ENCODE measurements around the gene SREBF1.

SREBF1 gene

GRCh38 chr17:17839791-17840707, 3.3 kb upstream of the SREBF1 start:
- Histone ChIP-seq H3K79me2 (ENCODE audit: control insufficient read depth, insufficient read depth, low read length, unreplicated experiment) (peaks cover 11% of the 10 kb centered on the region), H3K27me3 (ENCODE audit: insufficient read depth, low read length) (no peaks in the 10 kb centered on the region), H3K36me3 (ENCODE audit: insufficient read depth, low read length) (no peaks in the 10 kb centered on the region), H3K27ac (ENCODE audit: low read depth, low read length) (peak overlapping the region; percentile 97), H3K4me3 (ENCODE audit: low read depth, low read length) (peak overlapping the region; percentile 76), H2AFZ (ENCODE audit: low read length, unreplicated experiment) (no peak overlapping the region), H3K4me1 (ENCODE audit: control insufficient read depth, insufficient read depth, low read length, unreplicated experiment) (peaks cover 49% of the 10 kb centered on the region)

GRCh38 chr17:17837966-17838962, 1.5 kb upstream of the SREBF1 start:
- Histone ChIP-seq H3K36me3 (ENCODE audit: insufficient read depth, low read length) (no peaks in the 10 kb centered on the region), H3K27ac (ENCODE audit: low read depth, low read length) (peak overlapping the region; percentile 90), H3K4me3 (ENCODE audit: low read depth, low read length) (no peak overlapping the region), H3K27me3 (ENCODE audit: insufficient read depth, low read length) (no peaks in the 10 kb centered on the region), H3K4me1 (ENCODE audit: control insufficient read depth, insufficient read depth, low read length, unreplicated experiment) (peaks cover 58% of the 10 kb centered on the region), H3K79me2 (ENCODE audit: control insufficient read depth, insufficient read depth, low read length, unreplicated experiment) (peaks cover 26% of the 10 kb centered on the region), H2AFZ (ENCODE audit: low read length, unreplicated experiment) (no peak overlapping the region)

GRCh38 chr17:17837380-17837821, 615 bp upstream of the SREBF1 start:
- Histone ChIP-seq H3K4me1 (ENCODE audit: control insufficient read depth, insufficient read depth, low read length, unreplicated experiment) (peaks cover 58% of the 10 kb centered on the region), H3K36me3 (ENCODE audit: insufficient read depth, low read length) (no peaks in the 10 kb centered on the region), H3K4me3 (ENCODE audit: low read depth, low read length) (peak overlapping the region; percentile 87), H3K79me2 (ENCODE audit: control insufficient read depth, insufficient read depth, low read length, unreplicated experiment) (peaks cover 28% of the 10 kb centered on the region), H3K27ac (ENCODE audit: low read depth, low read length) (peak overlapping the region; percentile 90), H3K27me3 (ENCODE audit: insufficient read depth, low read length) (no peaks in the 10 kb centered on the region), H2AFZ (ENCODE audit: low read length, unreplicated experiment) (no peak overlapping the region)

DNA sequence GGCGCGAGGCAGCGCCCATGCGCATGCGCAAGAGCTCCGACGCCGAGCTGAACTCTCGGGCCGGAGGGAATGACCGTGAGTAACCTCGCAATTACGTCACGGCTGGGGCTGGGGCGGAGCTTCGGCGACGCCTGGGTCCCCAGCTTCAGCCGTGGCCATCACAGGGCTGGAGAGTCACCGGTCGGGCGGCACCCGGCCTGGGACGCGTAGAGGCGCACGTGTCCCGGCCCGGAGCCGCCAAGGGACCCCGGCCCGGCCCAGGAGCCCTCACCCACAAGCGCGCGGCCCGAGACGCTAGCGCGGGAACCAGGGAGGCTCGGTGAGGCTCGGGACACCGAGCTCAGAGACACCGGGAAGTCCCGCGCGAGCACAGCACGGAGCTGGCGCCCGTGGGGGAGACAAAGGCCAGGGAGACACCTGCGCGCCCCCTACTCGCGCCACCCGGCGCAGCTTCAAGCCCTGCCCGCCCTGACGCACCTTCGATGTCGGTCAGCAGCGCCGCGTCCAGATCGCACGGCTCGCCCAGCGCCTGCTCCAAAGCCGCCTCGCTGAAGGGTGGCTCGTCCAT, 452 bp downstream of the SREBF1 start:
- Histone ChIP-seq H3K4me1 (ENCODE audit: control insufficient read depth, insufficient read depth, low read length, unreplicated experiment) (peaks cover 57% of the 10 kb centered on the region), H3K4me3 (ENCODE audit: low read depth, low read length) (peak overlapping the region; percentile 87), H3K79me2 (ENCODE audit: control insufficient read depth, insufficient read depth, low read length, unreplicated experiment) (peaks cover 38% of the 10 kb centered on the region), H2AFZ (ENCODE audit: low read length, unreplicated experiment) (peak overlapping the region; percentile 20), H3K27ac (ENCODE audit: low read depth, low read length) (peak overlapping the region; percentile 90), H3K27me3 (ENCODE audit: insufficient read depth, low read length) (no peaks in the 10 kb centered on the region), H3K36me3 (ENCODE audit: insufficient read depth, low read length) (0 out of 2 replicates have a peak, but pooled peaks cover 6% of the 10 kb centered on the region)

DNA sequence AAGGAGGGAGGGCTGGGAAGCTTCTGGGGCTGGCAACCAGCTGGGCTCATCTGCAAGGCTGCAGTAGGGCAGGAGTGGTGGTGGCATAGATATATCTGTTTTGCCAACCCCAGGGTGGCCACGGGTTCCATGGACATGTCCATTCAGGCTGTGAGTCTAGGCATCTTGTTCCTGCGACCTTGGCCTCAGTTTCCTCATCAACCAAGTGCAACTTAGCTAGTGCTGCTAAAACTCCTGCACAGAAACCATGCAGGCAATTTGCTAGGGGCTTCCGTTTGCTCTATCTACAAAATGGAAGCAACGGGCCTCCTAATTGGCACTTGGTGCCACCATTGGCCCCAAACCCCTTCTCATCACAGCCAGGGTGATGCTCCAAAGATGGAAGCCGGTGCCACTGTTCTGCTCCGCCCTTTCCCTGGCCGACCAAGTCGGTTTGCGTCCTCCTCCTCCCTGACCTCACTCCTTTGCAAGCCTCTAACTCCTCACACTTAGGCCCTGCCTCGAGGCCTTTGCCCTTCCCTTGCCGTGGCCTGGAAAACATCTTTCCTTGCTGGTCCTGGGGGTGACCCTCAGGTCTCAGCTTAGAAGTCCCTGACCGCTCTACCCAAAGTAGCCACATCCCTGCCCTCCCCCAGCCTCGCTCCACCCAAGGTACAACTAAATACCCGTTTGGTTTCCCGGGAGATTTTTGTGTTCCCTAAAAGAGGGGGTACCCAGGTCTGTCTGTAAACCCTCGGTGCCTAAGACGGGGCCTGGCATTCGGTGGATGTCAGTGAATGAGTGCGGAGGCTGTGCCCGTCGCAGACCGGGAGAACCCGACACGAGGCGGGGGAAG, 1.2 kb downstream of the SREBF1 start:
- H3K4me1 ChIP-seq (ENCODE audit: control insufficient read depth, insufficient read depth, low read length, unreplicated experiment): peaks cover 50% of the 10 kb centered on the region
- no peaks in the 10 kb centered on the region for H3K27me3 ChIP-seq (ENCODE audit: insufficient read depth, low read length)
- peaks cover 42% of the 10 kb centered on the region for H3K79me2 ChIP-seq (ENCODE audit: control insufficient read depth, insufficient read depth, low read length, unreplicated experiment)
- H3K4me3 ChIP-seq (ENCODE audit: low read depth, low read length): peak overlapping the region; percentile 87
- peak overlapping the region; percentile 90 for H3K27ac ChIP-seq (ENCODE audit: low read depth, low read length)
- peak overlapping the region; percentile 36 for H2AFZ ChIP-seq (ENCODE audit: low read length, unreplicated experiment)
- H3K36me3 ChIP-seq (ENCODE audit: insufficient read depth, low read length): 0 out of 2 replicates have a peak, but pooled peaks cover 6% of the 10 kb centered on the region

DNA sequence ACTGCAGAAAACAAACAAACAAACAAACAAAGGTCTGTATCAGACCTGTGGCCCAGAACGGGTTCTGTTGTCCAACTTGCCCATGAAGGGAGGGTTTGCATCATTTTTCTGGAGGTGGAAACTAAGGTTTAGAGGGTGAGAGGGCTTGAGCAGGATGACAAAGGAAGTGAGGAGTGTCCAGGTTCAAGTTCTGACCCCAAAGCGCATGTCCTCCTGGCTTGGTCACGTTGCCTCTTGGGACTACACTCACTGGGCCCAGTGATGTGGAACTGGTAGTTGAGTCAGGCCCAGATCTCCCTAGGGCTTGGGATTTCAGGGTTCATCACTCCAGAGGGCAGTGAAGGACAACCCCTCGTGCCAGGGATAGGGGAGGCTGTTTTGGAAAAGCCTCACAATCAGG, 1.8 kb downstream of the SREBF1 start:
- Histone ChIP-seq H3K36me3 (ENCODE audit: insufficient read depth, low read length) (0 out of 2 replicates have a peak, but pooled peaks cover 6% of the 10 kb centered on the region), H3K79me2 (ENCODE audit: control insufficient read depth, insufficient read depth, low read length, unreplicated experiment) (peaks cover 47% of the 10 kb centered on the region), H3K27ac (ENCODE audit: low read depth, low read length) (peak overlapping the region; percentile 90), H3K27me3 (ENCODE audit: insufficient read depth, low read length) (no peaks in the 10 kb centered on the region), H2AFZ (ENCODE audit: low read length, unreplicated experiment) (no peak overlapping the region), H3K4me3 (ENCODE audit: low read depth, low read length) (peak overlapping the region; percentile 87), H3K4me1 (ENCODE audit: control insufficient read depth, insufficient read depth, low read length, unreplicated experiment) (peaks cover 47% of the 10 kb centered on the region)

DNA sequence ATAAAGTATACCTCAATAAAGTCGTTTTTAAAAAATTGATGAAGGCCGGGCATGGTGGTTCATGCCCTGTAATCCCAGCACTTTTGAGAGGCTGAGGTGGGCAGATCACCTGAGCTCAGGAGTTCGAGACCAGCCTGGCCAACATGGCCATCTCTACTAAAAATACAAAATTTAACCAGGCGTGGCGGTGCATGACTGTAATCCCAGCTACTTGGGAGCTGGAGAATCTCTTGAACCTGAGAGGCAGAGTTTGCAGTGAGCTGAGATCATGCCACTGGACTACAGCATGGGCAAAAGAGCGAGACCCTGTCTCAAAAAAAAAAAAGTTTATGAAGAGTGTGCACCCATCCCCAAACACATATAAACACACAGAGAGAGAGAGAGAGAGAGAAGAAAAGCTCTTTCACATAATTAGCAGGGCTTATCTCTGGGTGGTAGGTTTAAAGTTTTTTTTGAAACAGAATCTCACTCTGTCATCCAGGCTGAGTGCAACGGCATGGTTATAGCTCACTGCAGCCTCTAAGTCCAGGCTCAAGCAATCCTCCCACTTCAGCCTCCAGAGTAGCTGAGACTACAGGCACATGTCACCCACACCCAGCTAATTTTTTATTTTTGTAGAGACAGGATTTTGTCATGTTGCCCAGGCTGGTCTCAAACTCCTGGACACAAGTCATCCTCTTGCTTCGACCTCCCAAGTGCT, 3.0 kb downstream of the SREBF1 start:
- 0 out of 2 replicates have a peak, but pooled peaks cover 6% of the 10 kb centered on the region for H3K36me3 ChIP-seq (ENCODE audit: insufficient read depth, low read length)
- H3K4me1 ChIP-seq (ENCODE audit: control insufficient read depth, insufficient read depth, low read length, unreplicated experiment): peaks cover 41% of the 10 kb centered on the region
- no peaks in the 10 kb centered on the region for H3K27me3 ChIP-seq (ENCODE audit: insufficient read depth, low read length)
- no peak overlapping the region for H2AFZ ChIP-seq (ENCODE audit: low read length, unreplicated experiment)
- H3K4me3 ChIP-seq (ENCODE audit: low read depth, low read length): no peak overlapping the region
- H3K79me2 ChIP-seq (ENCODE audit: control insufficient read depth, insufficient read depth, low read length, unreplicated experiment): peaks cover 50% of the 10 kb centered on the region
- peak overlapping the region; percentile 90 for H3K27ac ChIP-seq (ENCODE audit: low read depth, low read length)

DNA sequence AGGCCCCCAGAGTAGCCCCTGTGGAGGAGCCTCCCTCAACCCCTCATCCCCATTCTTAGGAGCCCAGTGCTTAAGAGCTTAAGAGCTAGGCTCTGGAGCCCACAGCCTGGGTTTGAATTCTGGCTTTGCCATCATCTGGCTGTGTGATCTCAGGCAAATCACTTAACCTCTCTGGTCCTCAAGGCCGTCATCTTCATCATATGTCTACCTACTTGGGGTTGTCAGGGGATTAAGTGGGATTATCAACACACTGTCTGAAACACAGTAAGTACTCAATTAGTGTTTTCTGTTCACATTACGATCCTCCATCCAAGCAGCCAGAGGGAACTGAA, 4.8 kb downstream of the SREBF1 start:
- Histone ChIP-seq H3K27me3 (ENCODE audit: insufficient read depth, low read length) (no peaks in the 10 kb centered on the region), H3K4me1 (ENCODE audit: control insufficient read depth, insufficient read depth, low read length, unreplicated experiment) (peaks cover 23% of the 10 kb centered on the region), H3K36me3 (ENCODE audit: insufficient read depth, low read length) (0 out of 2 replicates have a peak, but pooled peaks cover 6% of the 10 kb centered on the region), H3K4me3 (ENCODE audit: low read depth, low read length) (no peak overlapping the region), H3K79me2 (ENCODE audit: control insufficient read depth, insufficient read depth, low read length, unreplicated experiment) (peaks cover 50% of the 10 kb centered on the region), H2AFZ (ENCODE audit: low read length, unreplicated experiment) (no peak overlapping the region), H3K27ac (ENCODE audit: low read depth, low read length) (no peak overlapping the region)

GRCh38 chr17:17831208-17832031, 5.4 kb downstream of the SREBF1 start:
- H3K4me1 ChIP-seq (ENCODE audit: control insufficient read depth, insufficient read depth, low read length, unreplicated experiment): peaks cover 24% of the 10 kb centered on the region
- no peak overlapping the region for H3K27ac ChIP-seq (ENCODE audit: low read depth, low read length)
- no peak overlapping the region for H3K4me3 ChIP-seq (ENCODE audit: low read depth, low read length)
- H2AFZ ChIP-seq (ENCODE audit: low read length, unreplicated experiment): no peak overlapping the region
- 0 out of 2 replicates have a peak, but pooled peaks cover 6% of the 10 kb centered on the region for H3K36me3 ChIP-seq (ENCODE audit: insufficient read depth, low read length)
- H3K79me2 ChIP-seq (ENCODE audit: control insufficient read depth, insufficient read depth, low read length, unreplicated experiment): peaks cover 50% of the 10 kb centered on the region
- no peaks in the 10 kb centered on the region for H3K27me3 ChIP-seq (ENCODE audit: insufficient read depth, low read length)
